GM13977 (cell line): ENCODE data around the gene RTL1.

Source experiments
- DNase-seq: peaks from one replicate; pipeline ENCODE4 v3.0.0; 2012; ENCODE audit warnings: low spot score
- in situ Hi-C: fragments of 300-500 bp; cut with MboI; formaldehyde crosslinking; loops from one replicate; pipeline ENCODE4 v1.12.0; 2022; ENCODE audit warnings: low sequenced_read_pairs, low pct_unique_long_range_greater_than_20kb, mixed read lengths, inconsistent platforms; ENCODE audit not compliant: unreplicated experiment
- TF ChIP-seq, protein P1 (sequence below): IDR thresholded peaks from 2 replicates; pipeline ENCODE4 v1.5.1; 2012; ENCODE audit warnings: mild to moderate bottlenecking, control low read depth; ENCODE audit not compliant: insufficient read depth; ENCODE audit errors: extremely low read depth, missing control alignments

The RTL1 gene

DNA sequence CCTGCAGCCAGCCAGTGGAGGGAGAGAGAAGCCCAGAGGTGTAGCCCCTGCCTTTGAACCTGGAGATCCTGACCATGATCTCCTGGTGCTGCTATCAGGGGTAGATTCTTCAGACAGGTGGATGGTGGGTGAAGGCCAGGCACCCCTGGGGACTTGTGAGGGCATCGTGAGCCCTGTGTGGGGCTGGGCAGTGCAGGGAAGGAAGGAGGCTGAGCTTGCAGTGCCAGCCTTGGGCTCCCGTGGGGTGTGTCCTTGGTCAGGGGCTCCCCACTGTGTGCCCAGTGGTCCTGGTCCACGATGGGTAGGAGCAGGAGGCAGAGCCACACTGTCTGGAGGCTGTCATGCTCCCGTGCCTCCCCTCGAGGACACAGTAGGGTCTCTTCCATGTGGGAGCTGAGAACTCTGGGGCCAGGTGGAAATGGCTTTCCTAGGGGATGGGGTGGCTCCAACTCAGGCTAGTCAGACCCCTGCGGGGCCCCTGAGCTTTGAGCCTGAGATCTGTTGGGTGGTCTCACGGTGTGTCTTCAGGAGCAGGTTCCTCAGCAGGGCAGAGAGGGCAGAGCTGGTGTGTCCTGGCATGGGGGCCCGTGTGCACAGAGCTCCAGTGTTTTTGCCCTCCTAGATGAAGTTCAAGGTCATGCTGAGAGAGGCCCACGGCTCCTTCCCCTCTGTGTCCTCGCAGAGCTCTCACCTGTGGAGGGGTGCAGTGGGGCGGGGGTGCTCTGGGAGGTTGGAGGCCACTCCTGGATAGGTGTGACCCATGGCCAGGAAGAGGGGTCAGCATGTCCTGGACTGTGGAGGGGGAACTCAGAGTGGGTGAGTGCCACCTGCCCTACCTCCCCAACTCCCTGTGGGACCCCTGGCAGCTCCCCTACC lies 25.0 kb downstream of the RTL1 start:
- no peak for DNase-seq
- in situ Hi-C loops, result no loop called here
- TF ChIP-seq, protein P1, sequence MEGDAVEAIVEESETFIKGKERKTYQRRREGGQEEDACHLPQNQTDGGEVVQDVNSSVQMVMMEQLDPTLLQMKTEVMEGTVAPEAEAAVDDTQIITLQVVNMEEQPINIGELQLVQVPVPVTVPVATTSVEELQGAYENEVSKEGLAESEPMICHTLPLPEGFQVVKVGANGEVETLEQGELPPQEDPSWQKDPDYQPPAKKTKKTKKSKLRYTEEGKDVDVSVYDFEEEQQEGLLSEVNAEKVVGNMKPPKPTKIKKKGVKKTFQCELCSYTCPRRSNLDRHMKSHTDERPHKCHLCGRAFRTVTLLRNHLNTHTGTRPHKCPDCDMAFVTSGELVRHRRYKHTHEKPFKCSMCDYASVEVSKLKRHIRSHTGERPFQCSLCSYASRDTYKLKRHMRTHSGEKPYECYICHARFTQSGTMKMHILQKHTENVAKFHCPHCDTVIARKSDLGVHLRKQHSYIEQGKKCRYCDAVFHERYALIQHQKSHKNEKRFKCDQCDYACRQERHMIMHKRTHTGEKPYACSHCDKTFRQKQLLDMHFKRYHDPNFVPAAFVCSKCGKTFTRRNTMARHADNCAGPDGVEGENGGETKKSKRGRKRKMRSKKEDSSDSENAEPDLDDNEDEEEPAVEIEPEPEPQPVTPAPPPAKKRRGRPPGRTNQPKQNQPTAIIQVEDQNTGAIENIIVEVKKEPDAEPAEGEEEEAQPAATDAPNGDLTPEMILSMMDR, result no peak

DNA sequence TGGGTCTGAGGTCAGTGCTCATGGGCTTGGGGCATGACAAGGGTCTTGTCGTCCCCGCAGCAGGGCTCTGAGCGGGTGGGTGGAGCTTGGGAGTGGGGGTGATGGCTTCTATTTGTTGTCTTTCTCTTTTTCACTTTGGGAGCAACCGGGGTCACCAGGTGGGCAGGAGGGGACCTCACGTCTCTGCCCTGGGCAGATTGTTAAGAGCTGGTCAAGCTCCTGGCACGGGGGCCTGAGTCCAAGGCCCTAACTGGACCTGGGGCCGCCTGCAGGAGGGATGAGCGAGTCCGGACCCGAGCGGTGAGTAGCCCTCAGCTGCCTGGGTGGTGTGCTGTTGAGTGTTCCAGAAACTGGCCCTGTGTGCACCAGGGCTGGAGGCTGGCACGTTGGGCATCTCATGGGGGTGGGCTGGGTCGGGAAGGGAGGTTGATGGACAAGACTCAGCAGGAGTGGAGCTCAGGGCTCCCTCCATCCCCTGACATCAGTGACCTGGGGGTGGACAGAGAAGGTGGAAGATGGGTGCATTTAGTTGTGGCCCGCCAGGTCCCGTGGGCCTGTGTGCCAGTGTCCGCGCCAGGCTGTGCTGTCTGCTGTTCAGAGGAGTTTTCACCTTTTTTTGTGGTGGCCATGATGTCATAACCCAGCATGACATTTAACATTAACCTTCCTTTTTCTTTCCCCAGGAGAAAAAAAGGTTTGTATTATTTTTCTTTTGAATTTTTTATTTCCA lies 27.5 kb downstream of the RTL1 start:
- TF ChIP-seq, protein P1, result no peak
- in situ Hi-C loops, result no loop called here
- DNase-seq, result no peak

DNA sequence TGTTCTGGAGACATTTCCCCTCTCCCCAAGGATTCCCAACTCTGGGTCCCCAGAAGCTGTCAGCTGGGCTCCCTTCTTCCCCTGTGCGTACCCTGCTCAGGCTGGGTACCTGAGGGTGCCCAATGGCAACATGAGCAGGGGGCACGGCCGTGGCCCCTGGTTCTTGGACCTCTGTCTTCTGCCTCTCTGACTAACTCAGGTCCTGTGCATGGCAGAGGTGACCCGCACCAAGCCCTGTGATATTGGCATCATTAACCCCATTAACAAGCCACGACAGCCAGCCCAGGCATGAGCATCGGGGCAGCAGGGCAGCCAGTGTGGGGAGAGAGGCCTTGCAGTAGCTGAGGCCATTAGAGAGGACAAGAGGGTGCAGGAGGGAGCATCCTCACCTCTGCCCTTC lies 28.4 kb downstream of the RTL1 start:
- TF ChIP-seq, protein P1, result no peak
- no peak for DNase-seq
- in situ Hi-C loops, result no loop called here

DNA sequence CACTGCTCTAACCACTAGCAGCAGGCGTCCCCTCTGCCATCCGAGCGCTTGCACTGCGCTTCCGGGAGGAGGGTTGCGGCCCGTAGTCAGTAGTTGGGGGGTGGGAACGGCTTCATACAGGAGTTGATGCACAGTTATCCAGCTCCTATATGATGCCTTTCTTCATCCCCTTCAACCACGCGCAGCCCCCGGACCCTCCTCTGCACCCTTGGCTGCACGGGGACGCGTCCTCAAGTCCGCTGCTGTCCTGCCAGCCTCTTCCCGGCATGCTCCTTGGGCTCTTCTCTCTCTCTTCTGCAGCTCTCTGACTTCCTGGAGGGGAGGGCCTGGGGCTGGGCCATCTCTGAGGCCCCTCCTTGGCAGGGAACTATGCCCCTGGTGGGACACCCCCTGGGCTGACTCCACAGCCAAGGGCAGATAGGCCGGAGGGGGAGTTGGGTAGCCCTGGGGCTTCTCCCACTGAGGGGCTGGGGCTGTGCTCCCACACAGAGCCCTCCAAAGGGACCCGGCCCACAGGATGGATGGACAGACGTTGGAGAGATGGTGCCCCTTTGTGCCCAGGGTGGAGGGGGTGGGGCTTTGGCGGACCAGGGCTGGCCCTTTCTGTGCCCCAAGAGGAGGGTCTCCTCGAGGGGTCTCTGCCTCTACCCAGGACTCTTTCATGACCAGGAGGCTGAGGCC lies 29.0 kb downstream of the RTL1 start:
- TF ChIP-seq, protein P1, result no peak
- DNase-seq, result no peak
- in situ Hi-C loops, result loop anchor here (25.0 kb wide), 1 partner anchor 763 kb away; no protein-coding TSS in a partner anchor

DNA sequence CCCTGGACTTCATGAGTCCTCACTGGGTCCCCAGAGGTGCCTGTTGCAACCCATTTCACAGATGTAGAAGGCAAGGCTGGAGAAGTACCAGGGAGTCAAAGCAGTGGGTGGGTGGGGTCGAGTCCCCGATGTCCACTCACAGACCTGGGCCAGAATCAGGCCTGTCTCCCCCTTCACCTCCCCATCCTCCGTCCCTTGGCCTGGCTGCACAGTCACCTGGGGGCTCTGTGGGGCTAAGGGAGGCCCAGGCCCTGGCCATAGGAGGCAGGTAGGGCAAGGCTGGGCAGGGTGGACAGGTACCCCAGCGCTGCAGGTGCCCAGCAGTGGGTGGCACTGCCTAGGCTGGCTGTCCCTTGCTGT lies 29.5 kb downstream of the RTL1 start:
- in situ Hi-C loops, result loop anchor here (25.0 kb wide), 1 partner anchor 763 kb away; no protein-coding TSS in a partner anchor
- TF ChIP-seq, protein P1, result no peak
- DNase-seq, result no peak

DNA sequence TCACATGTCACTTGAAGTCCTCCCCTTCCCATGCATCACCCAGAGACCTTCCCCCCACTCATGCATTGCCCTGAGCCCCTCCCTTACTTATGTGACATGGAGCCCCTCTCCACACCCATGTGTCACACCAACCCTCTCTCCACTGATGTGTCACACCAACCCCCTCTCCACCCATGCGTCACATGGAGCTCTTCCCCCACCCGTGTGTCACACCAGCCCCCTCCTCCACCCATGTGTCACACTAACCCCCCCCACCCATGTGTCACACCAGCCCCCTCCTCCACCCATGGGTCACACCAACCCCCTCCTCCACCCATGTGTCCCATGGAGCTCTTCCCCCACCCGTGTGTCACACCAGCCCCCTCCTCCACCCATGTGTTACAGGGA lies 30.4 kb downstream of the RTL1 start:
- no peak for DNase-seq
- in situ Hi-C loops, result loop anchor here (25.0 kb wide), 1 partner anchor 764 kb away; no protein-coding TSS in a partner anchor
- TF ChIP-seq, protein P1, result no peak
